AG09309 (cell line): ENCODE results near the gene POMGNT2.

Experiments used
- DNase-seq: peaks from one replicate; pipeline ENCODE4 v3.0.0-alpha.2; 2010; ENCODE audit warnings: low read depth
- H3K4me3 ChIP-seq: 2 replicates; pipeline ENCODE4 v1.5.1; 2011; ENCODE audit warnings: mild to moderate bottlenecking, low read depth, low read length, moderate library complexity; ENCODE audit not compliant: control insufficient read depth
- CTCF ChIP-seq: IDR thresholded peaks from 2 replicates; pipeline ENCODE4 v1.5.1; 2011; ENCODE audit warnings: mild to moderate bottlenecking, low read depth, low read length, inconsistent platforms; ENCODE audit not compliant: insufficient read depth, control insufficient read depth; ENCODE audit errors: missing control alignments

POMGNT2 gene

DNA sequence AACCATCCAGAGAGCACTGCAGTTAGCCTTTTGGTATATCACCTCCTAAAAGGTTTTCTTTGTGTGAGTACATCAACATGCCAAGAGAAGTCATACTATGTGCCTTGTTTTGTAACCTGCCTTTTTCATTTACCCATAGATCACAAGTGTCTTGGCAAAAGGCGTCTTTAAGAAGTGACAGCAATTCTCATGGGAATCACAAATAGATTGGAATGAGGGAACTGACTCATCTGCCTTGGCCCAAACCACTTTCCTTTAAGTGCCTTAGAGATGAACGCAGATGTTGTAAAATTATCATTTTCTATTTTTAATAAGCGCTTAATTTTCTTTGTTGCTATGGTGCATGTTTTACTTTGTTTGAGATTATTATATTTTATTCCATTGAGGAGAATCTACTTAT is 20.7 kb upstream of the POMGNT2 start:
- no peak overlapping the region for H3K4me3 ChIP-seq
- no peak for TF ChIP-seq CTCF

DNA sequence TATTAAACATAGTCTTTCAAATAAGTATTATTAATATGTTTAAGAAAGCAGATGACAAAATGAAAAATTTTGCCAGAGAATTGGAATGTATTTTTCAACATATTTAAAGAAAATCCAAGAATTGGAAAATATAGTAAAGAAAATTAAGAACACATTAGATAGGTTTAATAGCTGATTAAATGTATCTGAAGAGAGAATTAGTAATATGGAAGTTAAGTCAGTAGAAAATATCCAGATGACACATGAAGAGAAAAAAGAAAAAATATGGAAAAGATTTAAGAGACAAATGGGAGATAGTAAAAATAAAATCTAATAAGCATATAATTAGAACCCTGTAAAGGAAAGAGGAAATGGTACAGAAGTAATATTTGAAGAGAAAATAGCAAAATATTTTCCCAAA is 18.0 kb upstream of the POMGNT2 start:
- TF ChIP-seq CTCF: no peak
- no peak overlapping the region for H3K4me3 ChIP-seq

More for the DNA sequence above, 20.7 kb upstream of the POMGNT2 start:
- DNase-seq: no peak

DNA sequence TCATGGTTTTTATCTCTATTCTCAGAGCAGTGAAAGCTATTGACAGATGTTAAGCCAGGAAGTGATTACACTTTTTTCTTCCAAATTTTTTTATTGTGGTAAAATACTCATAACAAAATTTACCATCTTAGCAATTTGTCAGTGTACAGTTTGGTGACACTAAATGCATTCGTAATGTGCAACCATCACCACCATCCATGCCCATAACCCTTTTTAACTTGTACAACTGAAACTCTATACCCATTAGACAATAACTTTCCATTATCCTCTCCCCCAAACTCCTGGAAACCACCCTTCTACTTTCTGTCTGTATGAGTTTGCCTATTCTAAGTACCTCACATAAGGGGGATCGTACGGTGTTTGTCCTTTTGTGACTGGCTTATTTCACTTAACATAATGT is 15.1 kb upstream of the POMGNT2 start:
- H3K4me3 ChIP-seq: no peak overlapping the region
- DNase-seq: no peak
- no peak for TF ChIP-seq CTCF

More for the DNA sequence above, 18.0 kb upstream of the POMGNT2 start:
- no peak for DNase-seq

GRCh38 chr3:43117257-43117656 is 11.4 kb upstream of the POMGNT2 start:
- H3K4me3 ChIP-seq: no peak overlapping the region
- no peak for TF ChIP-seq CTCF
- no peak for DNase-seq

DNA sequence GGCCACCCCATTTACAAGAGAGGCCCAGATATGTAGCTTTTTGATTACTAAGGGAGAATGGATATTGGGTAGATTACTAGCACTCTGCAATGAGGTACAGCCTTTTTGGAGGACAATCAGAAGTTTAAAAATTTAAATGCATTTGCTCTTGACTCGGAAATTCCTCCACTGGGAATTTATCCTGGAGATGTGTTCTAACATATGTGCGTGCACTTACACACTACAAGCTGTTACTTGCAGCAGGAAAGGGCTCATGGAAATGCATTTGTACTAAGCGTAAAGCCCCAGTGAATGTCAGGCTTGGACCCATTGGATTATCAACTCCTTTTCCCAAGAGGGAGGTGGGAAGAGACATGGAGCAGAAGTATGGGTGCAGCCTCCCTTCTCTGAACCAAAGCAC is 7.8 kb upstream of the POMGNT2 start:
- TF ChIP-seq CTCF: no peak
- no peak overlapping the region for H3K4me3 ChIP-seq
- no peak for DNase-seq

DNA sequence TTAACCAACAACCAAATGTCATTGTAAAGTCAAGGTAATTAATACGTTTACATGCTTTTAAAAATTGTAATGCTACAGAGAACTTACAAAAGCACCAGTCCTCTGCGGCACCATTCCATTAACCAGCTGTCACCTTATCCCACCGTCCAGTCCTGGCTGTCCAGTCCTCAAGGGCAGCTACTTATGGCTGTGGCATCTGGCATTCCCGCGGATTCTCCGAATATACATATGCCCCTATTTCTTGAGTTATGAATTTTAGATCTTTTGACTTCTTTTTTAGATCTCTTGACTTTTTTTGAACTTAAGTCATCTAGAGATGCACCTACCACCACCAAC is 382 bp upstream of the POMGNT2 start:
- peak overlapping the region; percentile 1 for H3K4me3 ChIP-seq
- no peak for TF ChIP-seq CTCF
- DNase-seq: no peak
